GM13976 (cell line): ENCODE data around the gene SIK3.

Experiments
- DNase-seq: peaks from one replicate; pipeline ENCODE4 v3.0.0; 2012; ENCODE audit warnings: low spot score
- CTCF ChIP-seq: IDR thresholded peaks from 2 replicates; pipeline ENCODE4 v1.5.1; 2012; ENCODE audit warnings: borderline replicate concordance, mild to moderate bottlenecking; ENCODE audit not compliant: insufficient read depth; ENCODE audit errors: extremely low read depth, missing control alignments, control extremely low read depth
- in situ Hi-C: fragments of 300-500 bp; cut with MboI; formaldehyde crosslinking; loops from one replicate; pipeline ENCODE4 v1.12.0; 2022; ENCODE audit warnings: low sequenced_read_pairs, mixed read lengths, inconsistent platforms; ENCODE audit not compliant: unreplicated experiment

Gene SIK3

GRCh38 chr11:116833491-116833815 lies 264.8 kb downstream of the SIK3 start:
- TF ChIP-seq CTCF, result no peak
- in situ Hi-C loops, result no loop called here
- no peak for DNase-seq

GRCh38 chr11:116832350-116833290 lies 265.6 kb downstream of the SIK3 start:
- DNase-seq, result no peak
- no peak for TF ChIP-seq CTCF
- in situ Hi-C loops, result no loop called here

GRCh38 chr11:116831790-116832349 lies 266.4 kb downstream of the SIK3 start:
- TF ChIP-seq CTCF, result no peak
- DNase-seq, result no peak
- in situ Hi-C loops, result no loop called here

GRCh38 chr11:116830184-116830912 lies 267.9 kb downstream of the SIK3 start:
- no peak for TF ChIP-seq CTCF
- in situ Hi-C loops, result no loop called here
- DNase-seq, result no peak

GRCh38 chr11:116829525-116830183 lies 268.6 kb downstream of the SIK3 start, which contains the start of gene APOC3:
TSS of gene APOC3 (plus strand) at chr11:116829907. CDS start at chr11:116830583, 676 bp downstream.
- in situ Hi-C loops, result no loop called here
- no peak for DNase-seq
- no peak for TF ChIP-seq CTCF
